PC-3 (cell line): ENCODE measurements around the gene KDM4B. TPM values are rescaled to one million over a fixed set of nuclear protein-coding genes. Genes with fewer than 3 reads are reported as not detected.

Experiments
- ATAC-seq: fragments of 200-7000 bp; cut with Tn5 transposase; 2 replicates; pipeline ENCODE4 v1.9.1; 2020; ENCODE audit warnings: mild to moderate bottlenecking, moderate library complexity
- BruUV-seq: library from RNA; stranded (reverse); fragments of 400-500 nt; replicated peaks from 2 replicates; lab custom pipeline; 2021; lab: Mats Ljungman, UMichigan
- CTCF ChIA-PET: fragments of 300-600 bp; sonication (Branson Sonifier 250); formaldehyde crosslinking; loops from one replicate; lab custom pipeline; 2022; ENCODE audit warnings: antibody characterized with exemption; lab: Charles Lee
- POLR2A ChIA-PET: fragments of 300-600 bp; sonication (Branson Sonifier 250); formaldehyde crosslinking; loops from one replicate; lab custom pipeline; 2022; ENCODE audit warnings: antibody characterized with exemption; ENCODE audit not compliant: unreplicated experiment; lab: Charles Lee
- DNase-seq: peaks from one replicate; pipeline ENCODE4 v3.0.0-alpha.2; 2015
- H2AFZ ChIP-seq: fragments of 300-600 bp; sonication (generic); 2 replicates; pipeline ENCODE4 v1.6.0; 2016; ENCODE audit warnings: antibody characterized with exemption, low read length
- H3F3A ChIP-seq: fragments of 300-600 bp; sonication (generic); one replicate; pipeline ENCODE4 v1.6.0; 2017; ENCODE audit warnings: antibody characterized with exemption, low read length, control low read depth, mild to moderate bottlenecking; ENCODE audit not compliant: unreplicated experiment
- H3K27ac ChIP-seq: fragments of 300-600 bp; sonication (generic); 2 replicates; pipeline ENCODE4 v1.5.1; 2016; ENCODE audit warnings: mild to moderate bottlenecking, low read length
- H3K27me3 ChIP-seq: fragments of 300-600 bp; sonication (generic); 2 replicates; pipeline ENCODE4 v1.6.1; 2016; ENCODE audit warnings: low read length, mixed read lengths
- H3K36me3 ChIP-seq: fragments of 300-600 bp; sonication (generic); 2 replicates; pipeline ENCODE4 v1.6.1; 2016; ENCODE audit warnings: low read depth, mixed run types, low read length, mixed read lengths
- H3K4me1 ChIP-seq: fragments of 300-600 bp; sonication (generic); 2 replicates; pipeline ENCODE4 v1.5.1; 2016; ENCODE audit warnings: low read length; ENCODE audit not compliant: insufficient read depth
- H3K4me2 ChIP-seq: fragments of 300-600 bp; sonication (generic); 2 replicates; pipeline ENCODE4 v1.6.0; 2016; ENCODE audit warnings: low read length
- H3K4me3 ChIP-seq: fragments of 300-600 bp; sonication (generic); 2 replicates; pipeline ENCODE4 v1.5.1; 2016; ENCODE audit warnings: mild to moderate bottlenecking, low read length, mixed read lengths
- H3K79me2 ChIP-seq: fragments of 300-600 bp; sonication (generic); 2 replicates; pipeline ENCODE4 v1.6.1; 2017; ENCODE audit warnings: low read length, mixed read lengths
- H3K9ac ChIP-seq: fragments of 300-600 bp; sonication (generic); 2 replicates; pipeline ENCODE4 v1.6.0; 2016; ENCODE audit warnings: mild to moderate bottlenecking, low read length
- H3K9me2 ChIP-seq: fragments of 300-600 bp; sonication (generic); replicated peaks from 2 replicates; pipeline ENCODE4 v1.6.1; 2016; ENCODE audit warnings: mixed run types, low read length, mixed read lengths
- H3K9me3 ChIP-seq: fragments of 300-600 bp; sonication (generic); 2 replicates; pipeline ENCODE4 v1.6.1; 2016; ENCODE audit warnings: low read length, mixed read lengths
- H4K20me1 ChIP-seq: fragments of 300-600 bp; sonication (generic); 2 replicates; pipeline ENCODE4 v1.6.1; 2016; ENCODE audit warnings: low read length, mixed read lengths
- EZH2 ChIP-seq: fragments of 300-600 bp; sonication (generic); IDR thresholded peaks from one replicate; pipeline ENCODE4 v1.6.1; 2017; ENCODE audit warnings: antibody characterized with exemption, mild to moderate bottlenecking, low read length; ENCODE audit not compliant: unreplicated experiment
- EZH2phosphoT487 ChIP-seq: fragments of 300-600 bp; sonication (generic); IDR thresholded peaks from 2 replicates; pipeline ENCODE4 v1.6.1; 2018; ENCODE audit warnings: mild to moderate bottlenecking, antibody characterized with exemption, low read length, borderline replicate concordance
- intact Hi-C: fragments of 100-400 bp; cut with micrococcal nuclease; formaldehyde crosslinking; loops from 2 replicates; pipeline ENCODE4 v1.9.0; 2023
- total RNA-seq: library from RNA; depleted of rRNA; stranded (reverse); fragments of >200 nt; gene quantifications from 2 replicates; pipeline ENCODE4 v1.2.3, GENCODE V29; 2014
- TF ChIP-seq, protein P1 (sequence below): fragments of 300-600 bp; sonication (generic); conservative IDR thresholded peaks from 2 replicates; pipeline ENCODE4 v1.5.1; 2017; ENCODE audit warnings: antibody characterized with exemption, low read depth, mild to moderate bottlenecking, low read length

The KDM4B gene
- total RNA-seq, 1 experiment from 2014 or later, result 19.8 TPM

DNA sequence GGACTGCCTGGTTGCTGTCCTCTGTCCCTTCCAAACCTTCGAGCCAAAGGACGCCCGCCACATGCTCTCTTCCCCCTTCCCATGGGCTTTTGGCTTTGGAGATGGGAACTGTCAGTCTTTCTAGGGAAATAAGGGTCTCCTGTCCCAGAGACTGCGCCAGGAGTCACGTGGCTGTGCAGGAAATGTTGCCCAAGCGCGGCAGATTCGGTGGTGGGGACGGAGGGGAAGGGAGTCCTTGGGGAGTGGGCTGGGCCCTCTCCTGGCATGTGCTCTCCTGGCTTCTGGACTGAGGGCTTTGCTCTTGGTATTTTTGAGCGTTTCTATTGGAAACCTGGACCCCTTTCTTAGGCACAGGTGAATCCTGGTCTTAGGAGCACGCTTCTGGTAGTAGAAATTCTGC is 103.2 kb downstream of the KDM4B start:
- H3K36me3 ChIP-seq, result peaks cover 3% of the 10 kb centered on the region; the same call in 1 of the 2 replicates
- no peak overlapping the region for H3K27ac ChIP-seq
- H3K4me1 ChIP-seq, result no peaks in the 10 kb centered on the region
- H3K27me3 ChIP-seq, result no peaks in the 10 kb centered on the region
- no peaks in the 10 kb centered on the region for H3K9me2 ChIP-seq
- no peaks in the 10 kb centered on the region for H3K9me3 ChIP-seq
- CTCF ChIA-PET, result no interaction called here
- no TSS peak for BruUV-seq
- H3K9ac ChIP-seq, result no peak overlapping the region
- H3F3A ChIP-seq, result no peaks in the 10 kb centered on the region
- intact Hi-C loops, result no loop called here
- TF ChIP-seq EZH2phosphoT487 (no peak), EZH2 (no peak)
- TF ChIP-seq, protein P1, sequence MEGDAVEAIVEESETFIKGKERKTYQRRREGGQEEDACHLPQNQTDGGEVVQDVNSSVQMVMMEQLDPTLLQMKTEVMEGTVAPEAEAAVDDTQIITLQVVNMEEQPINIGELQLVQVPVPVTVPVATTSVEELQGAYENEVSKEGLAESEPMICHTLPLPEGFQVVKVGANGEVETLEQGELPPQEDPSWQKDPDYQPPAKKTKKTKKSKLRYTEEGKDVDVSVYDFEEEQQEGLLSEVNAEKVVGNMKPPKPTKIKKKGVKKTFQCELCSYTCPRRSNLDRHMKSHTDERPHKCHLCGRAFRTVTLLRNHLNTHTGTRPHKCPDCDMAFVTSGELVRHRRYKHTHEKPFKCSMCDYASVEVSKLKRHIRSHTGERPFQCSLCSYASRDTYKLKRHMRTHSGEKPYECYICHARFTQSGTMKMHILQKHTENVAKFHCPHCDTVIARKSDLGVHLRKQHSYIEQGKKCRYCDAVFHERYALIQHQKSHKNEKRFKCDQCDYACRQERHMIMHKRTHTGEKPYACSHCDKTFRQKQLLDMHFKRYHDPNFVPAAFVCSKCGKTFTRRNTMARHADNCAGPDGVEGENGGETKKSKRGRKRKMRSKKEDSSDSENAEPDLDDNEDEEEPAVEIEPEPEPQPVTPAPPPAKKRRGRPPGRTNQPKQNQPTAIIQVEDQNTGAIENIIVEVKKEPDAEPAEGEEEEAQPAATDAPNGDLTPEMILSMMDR, result no peak
- no peaks in the 10 kb centered on the region for H3K79me2 ChIP-seq
- no peak overlapping the region for H2AFZ ChIP-seq
- H3K4me2 ChIP-seq, result no peak overlapping the region
- H3K4me3 ChIP-seq, result no peak overlapping the region
- 0 out of 2 replicates have a peak, but pooled peaks cover 2% of the 10 kb centered on the region for H4K20me1 ChIP-seq
- POLR2A ChIA-PET, result no interaction called here
- no peak for ATAC-seq
- DNase-seq, result no peak

DNA sequence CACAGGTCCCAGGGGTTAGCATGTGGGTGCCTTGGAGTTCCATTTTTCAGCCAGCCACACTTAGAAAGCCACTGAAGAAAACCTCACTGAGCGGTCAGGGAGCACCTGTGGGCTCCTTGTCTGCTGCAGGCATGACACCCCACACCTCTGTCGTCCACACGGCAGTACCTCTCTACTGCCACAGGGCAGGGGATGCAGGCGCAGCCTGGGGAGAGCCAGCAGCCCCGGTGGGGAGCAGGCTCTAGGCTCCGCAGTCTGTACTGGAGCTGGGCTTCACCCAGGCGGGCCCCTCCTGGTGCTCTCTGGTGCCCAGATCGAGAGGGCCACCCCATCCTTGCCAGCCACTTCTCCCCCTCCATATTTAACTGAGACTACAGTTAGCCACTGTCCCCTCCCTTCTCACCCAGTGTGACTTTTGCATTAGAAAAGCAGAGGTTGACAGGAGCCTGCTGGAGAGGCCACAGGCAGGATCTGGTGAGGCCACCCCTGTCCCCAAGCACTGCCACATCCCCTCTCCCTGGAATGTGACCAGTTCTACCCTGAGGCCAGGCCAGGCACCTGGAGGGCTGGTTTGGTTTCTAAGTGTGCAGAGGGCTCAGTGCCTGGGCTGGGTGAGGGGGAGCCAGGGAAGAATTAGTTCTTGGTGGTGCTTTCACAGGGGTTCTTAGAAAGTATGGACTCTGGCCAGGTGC is 104.4 kb downstream of the KDM4B start:
- Histone ChIP-seq H3K9ac (no peak overlapping the region), H2AFZ (no peak overlapping the region), H3K36me3 (peaks cover 3% of the 10 kb centered on the region; the same call in 1 of the 2 replicates), H3K4me3 (no peak overlapping the region), H3K79me2 (no peaks in the 10 kb centered on the region), H3K27me3 (no peaks in the 10 kb centered on the region), H4K20me1 (no peaks in the 10 kb centered on the region), H3K4me2 (no peak overlapping the region), H3F3A (no peaks in the 10 kb centered on the region), H3K9me3 (no peaks in the 10 kb centered on the region), H3K9me2 (no peaks in the 10 kb centered on the region), H3K27ac (no peak overlapping the region), H3K4me1 (no peaks in the 10 kb centered on the region)
- POLR2A ChIA-PET, result no interaction called here
- TF ChIP-seq, protein P1, result no peak
- TF ChIP-seq EZH2phosphoT487 (no peak), EZH2 (no peak)
- intact Hi-C loops, result no loop called here
- DNase-seq (no peak), ATAC-seq (no peak)
- BruUV-seq, result no TSS peak
- CTCF ChIA-PET, result no interaction called here

DNA sequence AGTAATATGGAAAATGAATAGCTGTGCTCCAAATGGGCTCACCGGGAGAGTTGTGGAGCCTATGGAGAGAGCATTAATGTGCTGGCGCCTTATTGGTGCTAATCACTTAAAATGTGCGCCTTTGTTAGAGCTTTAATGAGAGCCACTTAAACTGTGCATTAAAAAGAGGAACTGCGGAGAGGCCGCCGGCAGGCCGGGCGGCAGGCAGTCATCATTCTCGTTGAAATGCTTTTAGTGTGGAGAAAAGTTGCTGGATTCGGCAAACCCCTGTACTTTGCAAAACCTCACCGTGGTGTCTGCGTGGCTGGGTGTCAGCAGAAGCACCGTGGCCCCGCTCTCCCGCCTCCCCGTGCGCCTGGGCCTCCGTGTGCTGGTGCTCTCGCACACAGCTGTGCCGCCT is 105.5 kb downstream of the KDM4B start:
- intact Hi-C loops, result no loop called here
- no peak for TF ChIP-seq EZH2
- TF ChIP-seq EZH2phosphoT487, result no peak
- TF ChIP-seq, protein P1, result no peak
- no TSS peak for BruUV-seq
- no peaks in the 10 kb centered on the region for H4K20me1 ChIP-seq
- H3K9me3 ChIP-seq, result no peaks in the 10 kb centered on the region
- H3K27ac ChIP-seq, result no peak overlapping the region
- CTCF ChIA-PET, result interaction anchor here (0.6 kb wide), 1 partner anchor 303 kb away, joined by 4 read pairs; no protein-coding TSS in a partner anchor
- POLR2A ChIA-PET, result no interaction called here
- H3F3A ChIP-seq, result no peaks in the 10 kb centered on the region
- no peaks in the 10 kb centered on the region for H3K27me3 ChIP-seq
- H3K79me2 ChIP-seq, result no peaks in the 10 kb centered on the region
- no peaks in the 10 kb centered on the region for H3K4me1 ChIP-seq
- H2AFZ ChIP-seq, result no peak overlapping the region
- H3K4me3 ChIP-seq, result no peak overlapping the region
- DNase-seq (no peak), ATAC-seq (no peak)
- no peak overlapping the region for H3K4me2 ChIP-seq
- H3K9me2 ChIP-seq, result no peaks in the 10 kb centered on the region
- H3K36me3 ChIP-seq, result peaks cover 3% of the 10 kb centered on the region
- no peak overlapping the region for H3K9ac ChIP-seq
